ENCODE data around the gene STX17.

DNA sequence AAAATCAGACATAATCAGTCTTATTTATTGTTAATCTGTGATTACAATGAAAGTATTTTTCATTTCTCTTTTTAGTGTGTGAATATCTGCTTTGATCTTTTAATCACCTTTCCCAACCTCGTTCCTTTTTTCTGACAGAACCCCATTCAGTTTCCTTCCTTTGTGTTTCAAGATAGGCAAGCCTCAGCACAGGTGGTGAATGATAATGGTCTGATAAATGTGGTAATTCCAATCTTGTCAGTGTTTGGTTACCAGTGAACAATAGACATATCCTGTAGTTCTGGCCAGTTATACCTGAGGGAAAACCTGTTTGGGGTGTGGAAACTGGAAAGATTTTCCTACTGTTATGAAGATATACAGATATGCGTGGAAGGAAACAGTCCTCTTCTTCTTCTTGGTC lies 13.5 kb downstream of the STX17 start:
- TF ChIP-seq EZH2 (IDR thresholded peaks at IDR 0.05; ENCODE audit: borderline replicate concordance) = no peak
- TF ChIP-seq, protein P1, sequence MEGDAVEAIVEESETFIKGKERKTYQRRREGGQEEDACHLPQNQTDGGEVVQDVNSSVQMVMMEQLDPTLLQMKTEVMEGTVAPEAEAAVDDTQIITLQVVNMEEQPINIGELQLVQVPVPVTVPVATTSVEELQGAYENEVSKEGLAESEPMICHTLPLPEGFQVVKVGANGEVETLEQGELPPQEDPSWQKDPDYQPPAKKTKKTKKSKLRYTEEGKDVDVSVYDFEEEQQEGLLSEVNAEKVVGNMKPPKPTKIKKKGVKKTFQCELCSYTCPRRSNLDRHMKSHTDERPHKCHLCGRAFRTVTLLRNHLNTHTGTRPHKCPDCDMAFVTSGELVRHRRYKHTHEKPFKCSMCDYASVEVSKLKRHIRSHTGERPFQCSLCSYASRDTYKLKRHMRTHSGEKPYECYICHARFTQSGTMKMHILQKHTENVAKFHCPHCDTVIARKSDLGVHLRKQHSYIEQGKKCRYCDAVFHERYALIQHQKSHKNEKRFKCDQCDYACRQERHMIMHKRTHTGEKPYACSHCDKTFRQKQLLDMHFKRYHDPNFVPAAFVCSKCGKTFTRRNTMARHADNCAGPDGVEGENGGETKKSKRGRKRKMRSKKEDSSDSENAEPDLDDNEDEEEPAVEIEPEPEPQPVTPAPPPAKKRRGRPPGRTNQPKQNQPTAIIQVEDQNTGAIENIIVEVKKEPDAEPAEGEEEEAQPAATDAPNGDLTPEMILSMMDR (IDR thresholded peaks at IDR 0.05; ENCODE audit: poor library complexity) = no peak
